Brain pericyte (primary cell): ENCODE data around the gene SLC6A11.

Experiments
- DNase-seq: peaks from one replicate; pipeline ENCODE4 v3.0.0-alpha.2; 2012; ENCODE audit warnings: low read depth, low spot score

SLC6A11 gene

GRCh38 chr3:10951295-10951926, 135.4 kb downstream of the SLC6A11 start:
- no peak for DNase-seq

- DNase-seq: no peak
Observed at GRCh38 chr3:10952525-10952924, 136.5 kb downstream of the SLC6A11 start.

GRCh38 chr3:10954740-10955139, 138.7 kb downstream of the SLC6A11 start:
- no peak for DNase-seq

GRCh38 chr3:10955711-10956453, 139.9 kb downstream of the SLC6A11 start:
- peak; percentile 91 for DNase-seq

- no peak for DNase-seq
Observed at GRCh38 chr3:10956531-10956930, 140.5 kb downstream of the SLC6A11 start.

GRCh38 chr3:10956986-10957385, 141.0 kb downstream of the SLC6A11 start:
- DNase-seq: no peak

- DNase-seq: no peak
Observed at GRCh38 chr3:10957976-10958749, 142.1 kb downstream of the SLC6A11 start.

- DNase-seq: no peak
Observed at GRCh38 chr3:10960255-10960654, 144.2 kb downstream of the SLC6A11 start.

- DNase-seq: no peak
Observed at GRCh38 chr3:10961921-10962320, 145.9 kb downstream of the SLC6A11 start.

- DNase-seq: no peak
Observed at GRCh38 chr3:10962481-10963036, 146.5 kb downstream of the SLC6A11 start.

- no peak for DNase-seq
Observed at GRCh38 chr3:10964537-10965167, 148.6 kb downstream of the SLC6A11 start.

- peak; percentile 46 for DNase-seq
Observed at GRCh38 chr3:10968401-10968800, 152.4 kb downstream of the SLC6A11 start.

- no peak for DNase-seq
Observed at GRCh38 chr3:10970306-10970960, 154.4 kb downstream of the SLC6A11 start.

- DNase-seq: no peak
Observed at GRCh38 chr3:10972072-10972782, 156.2 kb downstream of the SLC6A11 start.

GRCh38 chr3:10973046-10973595, 157.1 kb downstream of the SLC6A11 start:
- no peak for DNase-seq

GRCh38 chr3:10974131-10974530, 158.1 kb downstream of the SLC6A11 start:
- DNase-seq: no peak

- DNase-seq: no peak
Observed at GRCh38 chr3:10974746-10975375, 158.8 kb downstream of the SLC6A11 start.

GRCh38 chr3:10975695-10976234, 159.7 kb downstream of the SLC6A11 start:
- DNase-seq: no peak

- no peak for DNase-seq
Observed at GRCh38 chr3:10976770-10977169, 160.7 kb downstream of the SLC6A11 start.
